Right lobe of liver (tissue), 4 donors: ENCODE measurements around the gene SLC6A7.

Experiments used
- CTCF ChIP-seq, 4 donors: fragments of 200-600 bp in 3 of 4; fragments of 450-650 bp in 1 of 4; IDR thresholded peaks; one replicate each; pipeline versions ENCODE4 v1.5.1 to v1.8.0; 2016 to 2022; ENCODE audit warnings: antibody characterized with exemption in 4 of 4, mild to moderate bottlenecking in 2 of 4
- POLR2A ChIP-seq: fragments of 450-650 bp; IDR thresholded peaks from one replicate; pipeline ENCODE4 v1.6.1; 2017; ENCODE audit warnings: antibody characterized with exemption, mild to moderate bottlenecking
- donor health status: DM: no; HTN: no; CAD: no.
- donor health status: DM: no; HTN: no; CAD: no.
- donor health status: DM: no; HTN: yes; CAD: no.

DNA sequence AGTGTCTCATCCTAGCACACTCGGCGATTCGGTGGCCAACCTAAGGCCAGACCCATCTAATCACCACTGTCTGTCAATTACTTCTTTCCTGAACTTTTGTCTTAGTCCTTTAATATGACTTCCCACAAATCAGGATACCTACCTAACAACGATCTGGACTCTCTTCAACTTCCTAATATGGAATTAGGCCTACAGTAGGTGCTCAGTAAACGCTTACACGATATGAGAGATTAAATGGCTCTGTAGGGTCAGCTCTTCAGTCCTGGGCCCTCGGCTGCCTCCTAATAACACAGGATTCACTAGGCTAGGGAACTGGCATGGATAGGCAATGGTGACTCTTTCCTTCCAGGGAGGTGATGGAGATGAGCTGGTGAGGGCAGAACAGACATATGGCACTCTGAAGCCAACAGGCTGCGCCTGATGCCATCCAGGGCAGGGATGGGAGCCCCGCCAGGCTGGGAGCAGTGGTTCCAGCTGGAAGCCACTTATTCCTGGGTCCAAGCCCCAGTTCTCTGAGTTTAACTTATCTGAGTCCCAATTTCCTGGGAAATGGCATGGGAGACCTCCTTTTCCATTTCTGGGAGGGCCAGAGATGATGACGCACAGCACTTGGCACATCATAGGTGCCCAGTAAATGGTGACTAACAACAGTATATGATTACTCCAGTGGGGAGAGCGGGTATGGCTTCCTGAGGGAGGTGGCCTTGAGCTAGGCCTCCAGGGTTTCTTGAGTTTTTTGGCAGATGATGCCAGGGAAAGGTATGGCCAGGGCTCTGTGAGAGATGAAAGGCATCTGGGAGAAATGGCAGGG, 41.5 kb upstream of the SLC6A7 start:
- TF ChIP-seq CTCF (IDR thresholded peaks at IDR 0.05) (no peak), POLR2A (no peak)
